Measurements from ENCODE around the gene PTPRU. TPM values are rescaled to one million over a fixed set of nuclear protein-coding genes. Genes with fewer than 3 reads are reported as not detected.

Gene PTPRU
- total RNA-seq, 1 donor from 2014 or later = 32.7 TPM

DNA sequence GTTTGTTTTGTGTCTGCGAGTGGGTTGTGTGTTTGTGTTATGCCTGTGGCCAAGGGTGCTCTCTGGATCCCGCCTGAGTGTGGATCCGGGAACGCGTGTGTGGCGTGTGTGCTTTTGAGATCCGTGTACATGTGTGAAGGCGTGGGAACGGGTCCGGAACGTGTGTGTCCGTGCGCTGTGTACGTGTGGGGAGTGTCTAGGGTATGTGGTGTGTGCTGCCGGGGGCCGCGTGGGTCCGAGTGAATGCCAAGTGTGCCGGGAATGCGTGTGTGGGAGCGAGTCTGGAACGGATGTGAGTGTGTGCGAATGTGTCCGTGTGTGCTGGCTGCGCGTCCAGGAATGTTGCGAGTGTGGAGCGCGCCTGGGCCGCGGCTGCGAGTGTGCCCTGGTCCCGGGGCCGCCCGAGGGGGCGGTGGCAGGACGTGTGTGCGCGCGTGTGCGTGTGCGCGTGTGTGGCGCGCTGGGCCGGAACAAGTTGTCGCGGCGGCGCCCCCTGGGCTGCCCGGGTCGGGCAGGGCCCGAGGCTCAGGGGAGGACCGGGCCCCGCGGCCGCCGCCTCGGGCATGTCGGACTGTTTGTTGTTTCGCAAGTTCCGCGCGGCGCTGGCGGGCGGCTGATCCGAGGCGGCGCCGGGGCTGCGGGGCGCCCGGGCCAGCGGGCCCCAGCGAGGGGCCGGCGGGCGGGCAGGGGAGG lies 953 bp downstream of the PTPRU start:
- no peaks in the 10 kb centered on the region for H3K36me3 ChIP-seq
- H3K4me3 ChIP-seq = peak overlapping the region; percentile 80 to 98
- TF ChIP-seq, protein P1, sequence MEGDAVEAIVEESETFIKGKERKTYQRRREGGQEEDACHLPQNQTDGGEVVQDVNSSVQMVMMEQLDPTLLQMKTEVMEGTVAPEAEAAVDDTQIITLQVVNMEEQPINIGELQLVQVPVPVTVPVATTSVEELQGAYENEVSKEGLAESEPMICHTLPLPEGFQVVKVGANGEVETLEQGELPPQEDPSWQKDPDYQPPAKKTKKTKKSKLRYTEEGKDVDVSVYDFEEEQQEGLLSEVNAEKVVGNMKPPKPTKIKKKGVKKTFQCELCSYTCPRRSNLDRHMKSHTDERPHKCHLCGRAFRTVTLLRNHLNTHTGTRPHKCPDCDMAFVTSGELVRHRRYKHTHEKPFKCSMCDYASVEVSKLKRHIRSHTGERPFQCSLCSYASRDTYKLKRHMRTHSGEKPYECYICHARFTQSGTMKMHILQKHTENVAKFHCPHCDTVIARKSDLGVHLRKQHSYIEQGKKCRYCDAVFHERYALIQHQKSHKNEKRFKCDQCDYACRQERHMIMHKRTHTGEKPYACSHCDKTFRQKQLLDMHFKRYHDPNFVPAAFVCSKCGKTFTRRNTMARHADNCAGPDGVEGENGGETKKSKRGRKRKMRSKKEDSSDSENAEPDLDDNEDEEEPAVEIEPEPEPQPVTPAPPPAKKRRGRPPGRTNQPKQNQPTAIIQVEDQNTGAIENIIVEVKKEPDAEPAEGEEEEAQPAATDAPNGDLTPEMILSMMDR (IDR thresholded peaks at IDR 0.05) = no peak
- H3K27me3 ChIP-seq = no peaks in the 10 kb centered on the region
- intact Hi-C loops (cut with DNase I) = loop anchor here (2.0 to 5.0 kb wide), 4 partner anchors 216 to 874 kb away; no protein-coding TSS in a partner anchor
- DNase-seq (ENCODE audit: low spot score in 2 of 2) = peak in 1 of 2 donors; percentile 78
- H3K9me3 ChIP-seq = no peaks in the 10 kb centered on the region
- peak overlapping the region; percentile 60 to 79 for H3K27ac ChIP-seq
- H3K4me1 ChIP-seq = peaks cover 6 to 15% of the 10 kb centered on the region in 2 donors

- Histone ChIP-seq H3K36me3 (no peaks in the 10 kb centered on the region), H3K27ac (peak overlapping the region; percentile 80 to 82), H3K4me3 (peak overlapping the region; percentile 80 to 98), H3K4me1 (peaks cover 6 to 15% of the 10 kb centered on the region in 2 donors), H3K27me3 (no peaks in the 10 kb centered on the region), H3K9me3 (no peaks in the 10 kb centered on the region)
- DNase-seq (ENCODE audit: low spot score in 2 of 2) = peak in 1 of 2 donors; percentile 72
- intact Hi-C loops (cut with DNase I) = loop anchor here (2.0 to 5.0 kb wide), 4 partner anchors 215 to 873 kb away; no protein-coding TSS in a partner anchor
- TF ChIP-seq, protein P1 (IDR thresholded peaks at IDR 0.05) = no peak
Observed at GRCh38 chr1:29237852-29238619, 1.7 kb downstream of the PTPRU start.

- TF ChIP-seq, protein P1 (IDR thresholded peaks at IDR 0.05) = no peak
- Histone ChIP-seq H3K9me3 (no peaks in the 10 kb centered on the region), H3K27ac (peak overlapping the region; percentile 80 to 82), H3K4me3 (peak overlapping the region in 1 of 2 donors; percentile 98), H3K4me1 (peaks cover 6 to 15% of the 10 kb centered on the region in 2 donors), H3K36me3 (no peaks in the 10 kb centered on the region), H3K27me3 (no peaks in the 10 kb centered on the region)
- intact Hi-C loops (cut with DNase I) = loop anchor here (5.0 kb wide), 1 partner anchor 609 kb away; no protein-coding TSS in a partner anchor
- DNase-seq (ENCODE audit: low spot score in 2 of 2) = no peak
Observed at GRCh38 chr1:29238620-29239002, 2.3 kb downstream of the PTPRU start.

DNA sequence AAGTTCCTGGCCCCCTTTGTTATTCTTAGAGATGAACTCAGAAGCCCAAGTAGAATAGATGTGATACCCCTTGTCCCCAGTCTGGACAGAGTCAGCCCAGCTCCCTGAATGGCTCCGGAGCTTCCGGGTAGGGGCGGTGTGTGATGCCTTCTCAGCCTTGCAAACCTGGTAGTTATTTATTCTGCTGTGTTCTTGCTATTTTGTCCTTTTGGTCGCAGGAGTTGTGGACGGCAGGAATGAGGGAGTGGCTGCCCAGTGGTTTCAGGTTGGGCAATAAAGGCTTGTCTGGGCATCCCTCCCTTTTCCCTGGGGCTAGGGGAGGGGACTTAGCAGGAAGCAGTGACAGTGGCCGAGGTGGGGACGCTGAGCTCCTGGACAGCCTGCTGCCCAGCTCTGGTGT lies 2.8 kb downstream of the PTPRU start:
- H3K9me3 ChIP-seq = no peaks in the 10 kb centered on the region
- peak overlapping the region in 1 of 2 donors; percentile 98 for H3K4me3 ChIP-seq
- intact Hi-C loops (cut with DNase I) = loop anchor here (5.0 kb wide), 1 partner anchor 608 kb away; no protein-coding TSS in a partner anchor
- no peaks in the 10 kb centered on the region for H3K27me3 ChIP-seq
- H3K36me3 ChIP-seq = no peaks in the 10 kb centered on the region
- H3K27ac ChIP-seq = peak overlapping the region; percentile 80 to 82
- TF ChIP-seq, protein P1 (IDR thresholded peaks at IDR 0.05) = no peak
- no peak for DNase-seq (ENCODE audit: low spot score in 2 of 2)
- H3K4me1 ChIP-seq = peaks cover 6 to 15% of the 10 kb centered on the region in 2 donors

DNA sequence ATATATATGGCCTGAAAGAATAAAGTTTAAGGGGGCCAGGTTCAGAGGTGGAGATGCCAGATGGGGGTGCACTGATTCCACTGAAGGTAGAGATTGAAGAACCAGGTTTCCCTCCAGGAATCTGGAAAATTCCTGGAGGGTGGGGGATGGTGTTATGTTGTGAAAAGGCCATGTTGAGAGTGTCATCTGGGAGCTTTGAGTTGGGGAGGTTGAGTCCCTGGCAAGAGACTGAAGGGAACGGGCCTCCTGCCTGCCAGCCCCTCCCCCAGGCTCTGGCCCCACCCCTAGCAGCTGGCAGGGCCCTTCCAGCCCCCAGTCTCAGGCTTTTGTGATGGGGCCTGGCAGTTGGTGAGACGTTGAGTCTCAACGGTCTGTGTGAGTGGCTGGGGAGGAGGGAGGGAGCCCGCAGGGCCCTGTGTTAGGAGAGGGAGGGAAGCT lies 4.1 kb downstream of the PTPRU start:
- no peak for DNase-seq (ENCODE audit: low spot score in 2 of 2)
- intact Hi-C loops (cut with DNase I) = no loop called here
- H3K36me3 ChIP-seq = no peaks in the 10 kb centered on the region
- H3K27ac ChIP-seq = no peak overlapping the region
- H3K27me3 ChIP-seq = no peaks in the 10 kb centered on the region
- H3K9me3 ChIP-seq = no peaks in the 10 kb centered on the region
- peaks cover 6 to 15% of the 10 kb centered on the region in 2 donors for H3K4me1 ChIP-seq
- TF ChIP-seq, protein P1 (IDR thresholded peaks at IDR 0.05) = no peak
- H3K4me3 ChIP-seq = no peak overlapping the region
